Amniotic stem cell (primary cell): Measurements from ENCODE around the gene ZC3H13.
"Not testable (repeated sequence)": the region's sequence is repeated elsewhere in the genome, so short reads cannot be mapped to it uniquely, and the experiment has no call there.

Experiments used
- DNase-seq: peaks from one replicate; lab custom pipeline; 2025; lab: John Stamatoyannopoulos, UW

Gene ZC3H13

DNA sequence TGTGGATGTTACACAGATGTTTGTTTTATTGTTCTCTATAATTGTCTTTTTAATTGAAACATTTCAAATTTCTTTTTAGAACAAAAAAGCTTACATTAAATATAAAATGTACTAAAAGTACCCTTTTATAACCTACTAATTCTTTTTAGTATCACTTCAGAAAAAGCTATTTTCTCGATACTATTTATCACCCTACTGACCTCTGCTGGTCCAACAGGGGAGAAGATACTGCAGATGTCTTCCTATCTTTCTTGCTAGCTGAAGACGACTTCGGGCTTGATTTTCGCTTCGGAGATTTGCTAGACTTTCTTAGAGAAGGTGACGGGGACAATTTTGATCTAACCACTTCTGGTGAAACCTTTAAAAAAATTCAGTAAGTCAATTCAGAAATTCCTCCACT, 42.4 kb downstream of the ZC3H13 start:
- DNase-seq: no peak

DNA sequence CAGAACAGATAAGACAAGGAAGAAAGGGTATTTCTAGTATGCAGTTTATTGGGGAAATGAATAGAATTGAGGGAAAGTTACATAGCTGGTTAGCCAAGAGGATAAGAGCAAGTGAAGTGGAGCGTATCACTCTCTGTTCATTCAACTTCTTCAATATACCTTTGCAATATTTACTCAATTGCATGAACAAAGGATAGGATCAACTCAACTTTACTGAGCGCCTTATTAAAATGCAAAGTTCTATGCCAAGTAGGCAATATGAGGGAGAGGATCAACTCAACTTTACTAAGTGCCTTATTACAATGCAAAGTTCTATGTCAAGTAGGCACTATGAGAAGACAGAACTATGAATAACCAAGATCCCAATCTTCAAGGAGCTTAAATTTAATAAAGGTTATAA, 43.9 kb downstream of the ZC3H13 start:
- no peak for DNase-seq

DNA sequence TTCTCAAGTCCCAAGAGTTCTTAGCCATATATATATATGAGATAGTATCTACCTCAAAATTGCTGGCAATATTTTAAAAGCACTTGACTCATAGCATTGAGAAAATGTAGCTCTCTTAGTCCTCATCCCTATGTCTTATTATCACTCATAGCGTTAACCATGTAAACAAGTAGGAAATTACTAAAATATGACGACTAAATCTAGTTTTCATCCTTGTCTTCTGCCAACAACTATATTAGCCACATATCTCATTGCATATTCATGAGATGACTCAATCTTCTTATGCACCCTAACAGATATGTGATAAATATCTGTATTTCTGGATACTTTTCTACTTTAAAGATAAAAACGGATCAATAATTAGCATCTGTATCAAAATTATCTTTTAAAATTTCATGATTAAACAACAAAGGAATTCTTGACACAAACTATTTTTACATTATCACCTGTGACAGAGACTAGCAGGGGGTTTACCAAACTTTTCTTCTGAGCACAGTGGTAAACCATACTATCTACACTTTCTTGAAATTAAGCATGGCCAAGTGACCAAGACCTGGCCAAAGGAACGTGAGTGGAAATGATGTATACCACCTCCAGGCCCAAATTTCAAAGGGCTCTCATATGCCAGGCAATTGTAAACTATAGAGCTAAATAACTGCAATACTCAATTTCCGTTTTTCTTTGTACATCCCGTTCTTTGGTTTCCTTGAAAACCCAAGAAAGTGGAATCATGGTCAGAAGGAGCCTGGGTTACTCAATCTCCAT, 45.7 kb downstream of the ZC3H13 start:
- DNase-seq: no peak

DNA sequence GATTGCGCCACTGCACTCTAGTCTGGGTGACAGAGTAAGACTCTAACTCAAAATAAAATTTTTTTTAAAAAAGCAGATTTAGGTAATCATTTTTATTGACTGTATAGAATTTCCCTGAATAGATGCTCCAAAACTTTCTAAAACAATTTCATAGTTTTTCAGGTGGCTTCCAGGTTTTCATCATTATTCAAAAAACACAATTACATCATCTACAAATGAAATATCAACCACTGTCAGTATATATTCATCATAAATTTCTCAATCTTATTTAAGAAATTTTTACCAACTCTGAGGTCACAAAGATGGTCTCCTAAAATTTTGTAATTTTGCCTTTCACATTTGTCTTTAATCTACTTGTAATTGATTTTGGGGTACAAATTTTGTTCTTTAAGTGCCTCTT, 48.1 kb downstream of the ZC3H13 start:
- DNase-seq: no peak

DNA sequence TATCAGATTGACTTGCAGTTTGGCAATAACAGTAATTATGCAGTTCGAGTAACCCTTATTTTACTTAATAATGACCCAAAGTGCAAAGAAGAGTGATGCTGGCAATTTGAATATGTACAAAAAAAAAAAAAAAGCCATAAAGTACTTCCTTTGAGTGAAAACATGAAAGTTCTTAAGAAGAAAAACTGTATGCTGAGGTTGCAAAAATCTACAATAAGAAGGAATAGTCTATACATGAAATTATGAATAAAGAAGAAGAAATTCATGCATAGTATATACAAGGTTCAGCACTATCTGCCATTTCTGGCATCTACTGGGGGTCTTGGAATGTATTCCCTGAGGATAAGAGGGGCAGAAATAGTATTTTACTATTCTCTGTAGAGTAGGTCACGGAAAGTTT, 55.9 kb downstream of the ZC3H13 start:
- DNase-seq: no peak

DNA sequence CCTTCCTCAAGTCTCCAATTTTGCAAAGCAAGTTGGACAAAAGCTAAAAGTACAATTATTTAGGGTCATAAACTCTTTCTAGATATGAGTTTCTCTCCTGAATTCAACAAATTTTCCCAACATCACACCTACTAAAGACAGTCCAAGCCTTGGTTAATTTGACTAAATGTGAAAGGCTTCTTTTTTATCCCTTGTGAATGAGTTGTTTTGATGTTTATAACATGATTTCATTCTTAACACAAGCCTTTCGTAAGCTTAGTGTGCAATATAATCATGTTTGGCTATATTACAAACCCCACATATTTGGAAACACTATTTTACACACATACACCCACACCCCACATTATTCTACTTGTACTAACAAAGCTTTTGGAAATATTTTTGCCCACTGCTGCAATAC, 57.3 kb downstream of the ZC3H13 start:
- DNase-seq: no peak

DNA sequence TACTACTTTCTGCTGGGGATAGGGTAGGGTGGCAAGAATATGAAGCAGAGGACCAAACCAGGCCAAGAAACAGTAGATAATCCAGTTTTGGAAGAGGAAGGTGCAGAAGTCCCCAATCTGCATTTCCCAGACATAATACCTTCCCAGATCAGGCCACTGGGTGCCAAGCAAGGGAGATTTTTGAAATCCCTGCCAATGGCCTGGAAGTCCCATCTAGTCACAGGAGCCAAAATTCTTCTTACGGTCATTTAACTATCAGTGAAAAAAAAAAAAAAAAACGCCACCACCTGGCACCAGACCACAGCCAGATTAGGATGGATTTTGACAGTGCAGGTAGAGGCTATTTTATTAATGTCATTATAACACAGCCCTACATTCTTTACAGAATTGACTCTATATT, 57.8 kb downstream of the ZC3H13 start:
- DNase-seq: no peak

DNA sequence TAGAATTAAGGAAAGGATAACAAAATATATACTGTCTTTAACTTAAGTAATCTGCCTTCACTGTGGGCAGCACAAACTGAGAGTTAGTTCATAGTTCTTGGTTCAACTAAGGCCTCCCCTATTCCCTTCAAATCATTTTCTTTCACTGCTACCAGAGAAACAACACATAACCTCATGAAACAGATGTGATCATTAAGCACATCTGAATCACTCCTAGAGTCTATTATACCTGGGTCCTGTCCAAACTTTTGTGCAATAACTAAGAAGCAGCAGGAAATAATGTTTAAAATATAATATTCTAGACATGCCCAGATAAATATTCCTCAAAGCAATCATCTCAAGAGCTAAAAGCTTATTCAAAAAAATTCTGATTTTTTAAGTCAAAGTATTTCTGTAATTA, 62.9 kb downstream of the ZC3H13 start:
- DNase-seq: no peak

DNA sequence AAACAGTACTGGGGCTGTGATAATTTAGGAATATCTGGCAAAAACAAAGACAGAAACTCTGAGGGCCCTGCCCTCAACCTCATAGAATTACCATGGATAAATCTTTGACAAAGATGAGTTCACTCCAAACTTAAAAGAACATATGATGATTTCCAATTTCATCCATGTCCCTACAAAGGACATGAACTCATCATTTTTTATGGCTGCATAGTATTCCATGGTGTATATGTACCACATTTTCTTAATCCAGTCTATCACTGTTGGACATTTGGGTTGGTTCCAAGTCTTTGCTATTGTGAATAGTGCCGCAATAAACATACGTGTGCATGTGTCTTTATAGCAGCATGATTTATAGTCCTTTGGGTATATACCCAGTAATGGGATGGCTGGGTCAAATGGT, 71.4 kb downstream of the ZC3H13 start:
- not testable (repeated sequence) for DNase-seq

DNA sequence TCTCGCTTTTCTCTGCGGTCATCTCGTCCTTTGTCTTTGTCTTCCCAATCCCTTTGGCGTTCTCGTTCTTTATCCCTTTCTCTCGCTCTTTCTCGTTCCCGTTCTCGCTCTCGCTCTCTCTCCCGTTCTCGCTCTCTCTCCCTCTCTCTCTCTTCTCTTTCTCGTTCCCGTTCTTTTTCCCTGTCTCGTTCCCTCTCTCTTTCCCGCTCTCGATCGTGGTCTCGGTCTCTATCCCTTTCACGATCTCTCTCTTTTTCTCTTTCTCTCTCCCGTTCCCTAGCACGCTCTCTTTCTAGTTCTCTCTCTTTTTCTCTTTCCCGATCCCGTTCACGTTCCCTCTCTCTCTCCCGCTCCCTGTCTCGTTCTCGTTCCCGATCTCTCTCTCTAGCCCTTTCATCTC, 77.2 kb downstream of the ZC3H13 start:
- DNase-seq: no peak

DNA sequence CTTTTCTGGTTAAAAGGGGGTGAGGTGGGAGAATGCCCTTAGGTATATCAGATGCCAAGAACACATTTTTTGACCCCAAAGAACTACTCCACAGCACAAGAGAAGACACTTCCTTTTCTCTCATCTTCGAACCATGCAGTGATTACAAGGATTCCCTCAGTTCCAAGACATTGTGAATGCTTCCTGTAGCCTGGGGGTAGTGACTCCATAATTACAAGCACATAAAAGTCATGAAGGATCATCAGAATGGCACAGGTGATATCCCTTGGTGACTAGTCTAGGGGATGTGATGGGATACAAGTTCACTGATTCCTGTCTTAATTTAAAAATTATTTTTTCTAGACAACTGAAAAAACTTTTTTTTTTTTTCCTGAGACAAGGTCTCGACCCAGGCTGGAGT, 78.0 kb downstream of the ZC3H13 start:
- no peak for DNase-seq

DNA sequence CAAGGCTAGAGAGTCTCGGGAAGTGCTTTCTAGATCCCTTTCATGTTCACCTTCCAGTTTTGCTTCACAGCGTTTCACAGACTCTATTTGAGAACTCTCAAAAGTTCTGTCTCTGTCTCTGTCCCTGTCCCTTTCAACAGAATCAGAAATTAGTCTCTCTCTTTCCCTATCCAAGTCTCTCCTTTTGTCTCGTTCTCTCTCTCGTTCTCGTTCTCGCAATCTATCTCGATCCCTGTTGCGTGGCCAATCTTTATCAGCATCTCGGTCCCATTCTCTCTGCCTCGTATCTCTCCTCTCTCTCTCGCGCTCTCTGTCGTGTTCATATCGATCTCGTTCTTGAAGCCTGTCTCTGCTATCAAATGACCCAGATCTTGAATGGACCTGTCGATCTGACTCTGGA, 85.0 kb downstream of the ZC3H13 start:
- DNase-seq: no peak

DNA sequence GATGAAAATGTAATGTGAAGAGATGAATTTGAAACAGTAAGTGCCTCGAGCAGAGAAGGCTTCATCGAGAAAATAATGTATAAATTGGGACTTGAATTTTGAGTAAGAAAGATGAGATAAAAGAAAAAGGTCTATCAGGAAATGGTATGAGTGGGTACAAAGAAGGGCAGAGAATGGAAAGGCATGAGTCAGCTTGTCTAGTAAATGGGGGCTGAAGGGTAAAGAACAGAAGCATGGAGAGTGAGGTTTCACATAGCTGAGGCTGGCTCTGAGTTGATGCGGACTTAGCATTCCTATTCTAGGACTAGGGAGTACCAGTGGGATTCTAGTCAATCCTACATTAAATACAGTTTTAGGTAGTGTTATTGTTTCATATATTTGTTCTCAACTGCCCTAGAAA, 85.8 kb downstream of the ZC3H13 start:
- no peak for DNase-seq

DNA sequence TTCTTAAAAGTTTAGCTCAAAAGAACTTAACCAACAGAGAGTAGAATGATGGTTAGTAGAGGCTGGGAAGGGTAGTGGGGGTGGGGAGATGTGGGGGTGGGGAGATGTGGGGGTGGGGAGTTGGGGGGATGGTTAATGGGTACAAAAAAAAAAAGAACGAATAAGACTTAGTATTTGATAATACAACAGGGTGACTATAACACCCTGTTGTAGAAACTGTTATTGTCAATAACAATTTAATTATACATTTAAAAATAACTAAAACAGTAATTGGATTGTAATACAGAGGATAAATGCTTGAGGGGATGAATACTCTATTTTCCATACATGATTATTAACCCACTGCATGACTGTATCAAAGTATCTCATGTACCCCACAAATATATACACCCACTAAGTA, 91.1 kb downstream of the ZC3H13 start:
- DNase-seq: no peak

DNA sequence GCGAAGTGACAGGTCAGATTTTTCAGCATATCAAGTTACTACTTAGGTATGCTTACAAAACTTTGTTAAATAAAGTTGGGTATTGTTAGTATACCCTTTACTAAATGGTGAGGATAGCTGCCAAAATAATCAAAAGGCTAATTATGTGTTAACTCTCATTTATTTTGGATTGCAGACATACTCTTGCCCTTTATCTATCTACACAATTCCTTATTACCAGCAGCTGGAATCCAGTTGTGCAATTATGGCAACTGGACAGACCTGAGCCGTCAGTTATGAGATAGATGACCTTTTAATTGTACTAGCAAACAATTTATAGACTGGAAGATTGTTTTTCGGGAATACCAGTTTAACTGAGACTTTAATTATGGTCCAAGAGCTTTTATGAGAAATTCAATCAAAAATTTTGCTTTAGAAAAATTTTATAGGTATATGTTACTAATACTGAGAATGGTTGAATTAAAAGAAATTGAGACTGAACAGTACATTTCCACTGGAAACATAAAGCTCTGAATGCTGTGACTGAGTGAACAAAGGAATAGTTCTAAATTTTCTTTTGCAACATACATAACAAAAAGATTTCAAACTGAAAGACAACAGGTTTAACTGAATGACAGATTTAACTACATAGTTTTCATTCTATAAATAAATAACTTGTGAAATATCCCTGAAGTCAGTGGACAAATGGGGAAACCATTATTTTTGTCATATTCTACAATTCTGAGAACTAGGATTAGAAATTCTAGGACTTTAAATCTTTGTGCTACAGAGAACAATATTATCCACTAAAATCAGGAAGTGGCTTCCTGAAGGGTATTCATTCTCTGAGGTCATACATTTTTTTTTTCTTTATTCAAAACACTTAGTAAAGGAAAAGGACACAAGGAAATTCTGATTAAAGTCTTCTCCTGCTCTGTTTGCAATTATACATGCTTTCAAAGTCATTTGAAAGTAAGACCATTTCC, 97.4 kb downstream of the ZC3H13 start:
- no peak for DNase-seq

DNA sequence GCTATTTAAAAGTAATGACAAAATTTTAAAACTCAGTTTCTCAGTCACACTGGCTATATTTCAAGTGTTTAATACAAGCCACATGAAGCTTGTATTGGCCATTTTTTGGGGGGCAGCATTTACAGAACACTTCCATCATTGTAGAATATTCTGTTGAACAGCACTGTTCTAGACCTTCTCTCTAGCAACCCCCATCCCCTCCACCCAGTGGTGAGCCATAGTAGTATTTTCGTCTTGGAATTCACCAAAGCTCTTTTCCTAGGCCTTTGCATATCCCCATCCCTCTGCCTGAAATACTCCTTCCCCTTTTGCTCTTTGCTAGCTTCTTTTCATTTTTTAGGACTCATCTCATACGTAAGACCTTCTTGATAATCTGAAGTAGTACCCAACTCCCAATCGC, 99.5 kb downstream of the ZC3H13 start:
- DNase-seq: no peak

DNA sequence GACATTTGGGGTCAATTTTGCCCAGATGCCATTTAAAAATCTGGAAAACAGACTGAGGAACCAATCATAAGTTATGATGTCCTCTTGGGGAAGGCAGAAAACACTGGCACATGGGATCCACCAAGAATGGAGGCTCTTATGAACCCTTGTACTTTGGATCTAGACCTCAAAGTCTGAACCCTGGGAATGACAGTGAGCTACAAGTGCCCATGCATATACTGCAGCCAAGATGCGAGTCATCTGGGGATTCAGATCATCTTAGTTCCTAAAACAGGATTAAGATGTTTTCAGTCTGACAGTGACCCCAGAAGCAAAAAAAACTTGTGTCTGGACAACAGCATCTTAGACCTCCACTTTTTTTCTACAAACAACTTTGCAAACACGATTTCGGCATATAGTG, 100.8 kb downstream of the ZC3H13 start:
- DNase-seq: no peak

DNA sequence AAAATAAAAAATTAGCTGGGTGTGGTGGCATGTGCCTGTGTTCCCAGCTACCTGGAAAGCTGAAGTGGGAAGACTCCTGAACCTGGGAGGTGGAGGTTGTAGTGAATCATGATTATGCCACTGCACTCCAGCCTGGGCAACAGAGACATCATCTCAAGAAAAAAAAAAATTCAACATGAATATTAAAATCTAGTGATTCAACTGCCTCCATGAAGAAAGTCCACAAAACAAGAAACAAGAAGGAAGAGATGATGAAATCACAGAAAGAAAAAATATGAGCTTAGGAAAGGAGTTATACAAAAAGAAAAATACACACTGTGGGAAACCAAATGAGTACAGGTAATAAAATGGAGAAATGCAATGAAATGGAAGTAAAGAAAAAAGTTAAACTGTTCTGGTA, 101.4 kb downstream of the ZC3H13 start:
- DNase-seq: no peak

DNA sequence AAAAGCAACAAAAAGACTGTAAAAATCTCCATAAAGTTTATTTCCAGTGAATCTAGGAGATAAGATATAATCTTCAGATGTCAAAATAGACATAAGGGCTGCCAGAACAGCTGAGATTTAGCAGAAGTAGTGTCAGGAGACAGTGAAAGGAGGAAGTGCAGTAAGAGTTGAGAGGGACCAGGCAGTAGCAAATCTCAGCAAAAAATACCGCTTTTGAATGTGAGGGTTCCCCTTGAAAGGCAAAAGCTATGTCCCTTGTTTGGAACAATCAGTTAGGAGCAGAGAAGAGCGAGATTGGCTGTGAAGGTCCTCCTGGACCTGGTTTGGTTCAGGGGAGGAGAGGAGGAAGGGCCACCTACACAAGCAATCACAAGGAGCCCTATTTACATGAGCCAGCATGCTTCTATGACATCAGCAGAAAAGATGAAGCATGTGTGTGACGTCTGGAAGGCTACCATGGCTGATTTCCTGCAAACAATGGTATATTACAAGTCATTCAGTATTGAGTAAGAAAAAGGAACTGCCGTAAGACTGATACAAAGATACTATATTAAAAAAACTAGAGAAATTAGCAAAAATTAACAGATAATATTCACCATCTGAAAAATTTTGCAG, 102.1 kb downstream of the ZC3H13 start:
- DNase-seq: no peak

DNA sequence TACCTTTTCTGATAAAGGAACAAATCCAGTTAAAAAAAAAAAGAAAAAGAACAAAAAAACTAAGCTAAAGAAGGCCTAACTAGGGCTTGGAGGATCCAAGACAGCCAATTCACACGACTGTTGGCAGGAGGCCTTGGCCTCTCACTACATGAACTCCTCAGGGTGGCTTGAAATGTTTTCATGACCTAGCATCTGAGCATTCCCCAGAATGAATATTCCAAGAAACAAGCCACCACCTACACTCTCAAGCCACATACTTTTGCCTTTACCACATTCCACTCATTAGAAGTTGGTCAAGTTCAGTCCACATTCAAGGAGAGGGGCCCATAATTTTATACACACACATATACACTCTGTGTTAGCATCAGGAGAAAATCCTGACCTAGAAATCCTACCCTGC, 103.4 kb downstream of the ZC3H13 start:
- no peak for DNase-seq

DNA sequence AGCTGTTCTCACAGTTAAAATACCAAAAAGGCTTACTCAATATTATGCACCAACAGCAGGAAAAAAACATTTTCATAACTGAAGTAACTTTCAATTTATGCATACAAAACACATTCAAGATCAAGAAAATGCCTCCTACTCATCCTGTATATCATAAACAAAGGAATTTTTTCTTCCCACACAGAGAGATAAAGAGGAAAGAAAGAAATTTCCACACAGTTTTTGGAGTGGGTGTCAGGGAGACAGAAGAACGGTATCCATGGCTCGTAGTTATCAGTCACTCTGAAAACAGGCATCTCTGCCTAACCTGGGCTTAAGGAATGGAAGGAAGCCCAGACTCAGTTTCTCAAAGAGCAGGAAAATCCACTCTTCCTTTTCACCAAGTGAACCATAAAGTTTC, 108.6 kb downstream of the ZC3H13 start:
- DNase-seq: no peak

DNA sequence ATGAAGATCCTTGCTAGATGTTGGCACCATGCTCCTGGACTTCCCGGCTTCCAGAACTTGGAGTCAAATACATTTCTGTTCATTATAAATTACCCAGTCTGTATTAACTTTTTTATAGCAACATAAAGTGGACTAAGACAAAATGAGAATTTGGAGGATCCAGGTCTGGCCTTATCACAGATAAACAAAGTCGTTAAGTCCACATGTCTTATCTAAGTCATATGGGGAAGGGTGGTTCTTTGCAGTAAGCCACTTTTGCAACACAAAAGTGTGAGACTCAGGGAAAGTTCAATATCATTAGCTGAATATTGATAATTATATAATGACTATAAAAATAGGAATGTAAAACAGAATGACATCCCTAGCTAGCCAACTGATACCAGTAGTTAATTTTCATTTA, 109.4 kb downstream of the ZC3H13 start:
- DNase-seq: no peak

DNA sequence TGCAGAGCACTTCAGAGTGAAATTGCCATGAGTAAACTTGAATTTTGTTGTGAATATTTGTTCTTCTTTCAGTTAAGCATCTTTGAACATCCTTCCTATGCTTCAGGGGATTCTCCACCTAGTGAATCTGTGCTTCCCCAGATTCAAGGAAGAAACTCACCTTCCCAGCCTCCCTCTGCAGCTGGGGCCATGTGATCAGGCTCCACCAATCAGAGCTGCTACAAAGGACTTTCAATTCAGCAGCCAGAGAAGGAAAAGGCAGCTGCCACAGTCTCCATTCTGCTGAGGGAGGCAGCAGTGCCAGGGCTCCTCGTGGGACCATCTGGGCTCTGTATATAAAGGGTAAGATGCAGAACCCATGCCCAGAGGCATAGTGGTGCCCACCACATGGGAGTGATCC, 111.3 kb downstream of the ZC3H13 start:
- no peak for DNase-seq
